Adrenal gland (tissue), 5 donors: Measurements from ENCODE around the gene FCRLA.
"Not testable (repeated sequence)": the region's sequence is repeated elsewhere in the genome, so short reads cannot be mapped to it uniquely, and the experiment has no call there.

Source experiments
- POLR2A ChIP-seq, 2 donors: fragments of 450-650 bp; IDR thresholded peaks; one replicate each; pipeline ENCODE4 v1.6.1; 2017; ENCODE audit warnings: antibody characterized with exemption in 2 of 2, mild to moderate bottlenecking in 2 of 2, moderate library complexity in 1 of 2
- TF ChIP-seq, protein P1 (sequence below), 6 experiments: fragments of 450-650 bp in 4 of 6; fragments of 200-600 bp in 2 of 6; sonication (generic) in 1 of 6; IDR thresholded peaks; 1 replicate in 5 of 6; 2 replicates in 1 of 6; pipeline versions ENCODE4 v1.5.1 to v1.8.0; 2016 to 2021; ENCODE audit warnings: antibody characterized with exemption in 6 of 6, mild to moderate bottlenecking in 2 of 6, moderate library complexity in 1 of 6
- donor health status: DM: no; HTN: no; CAD: no.

DNA sequence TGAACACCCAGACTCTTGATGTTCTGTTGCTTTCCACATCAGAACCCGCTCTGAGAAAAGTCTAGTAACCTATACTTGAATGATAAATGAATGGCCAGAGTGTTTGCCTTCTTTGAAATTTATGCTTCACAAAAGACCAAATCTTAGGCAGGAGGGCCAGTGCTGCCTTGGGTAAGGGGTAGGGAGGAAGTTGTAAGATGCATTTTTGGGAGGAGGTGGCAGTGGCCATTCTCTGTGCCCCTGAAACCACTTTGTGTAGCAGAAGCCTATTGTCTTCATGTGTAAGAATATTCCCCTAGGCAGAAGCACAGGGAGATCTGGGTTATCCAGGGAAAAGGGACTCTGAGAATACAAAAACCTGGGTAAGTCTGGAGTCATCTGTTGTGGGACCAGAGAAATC lies 43.5 kb upstream of the FCRLA start:
- TF ChIP-seq, protein P1, sequence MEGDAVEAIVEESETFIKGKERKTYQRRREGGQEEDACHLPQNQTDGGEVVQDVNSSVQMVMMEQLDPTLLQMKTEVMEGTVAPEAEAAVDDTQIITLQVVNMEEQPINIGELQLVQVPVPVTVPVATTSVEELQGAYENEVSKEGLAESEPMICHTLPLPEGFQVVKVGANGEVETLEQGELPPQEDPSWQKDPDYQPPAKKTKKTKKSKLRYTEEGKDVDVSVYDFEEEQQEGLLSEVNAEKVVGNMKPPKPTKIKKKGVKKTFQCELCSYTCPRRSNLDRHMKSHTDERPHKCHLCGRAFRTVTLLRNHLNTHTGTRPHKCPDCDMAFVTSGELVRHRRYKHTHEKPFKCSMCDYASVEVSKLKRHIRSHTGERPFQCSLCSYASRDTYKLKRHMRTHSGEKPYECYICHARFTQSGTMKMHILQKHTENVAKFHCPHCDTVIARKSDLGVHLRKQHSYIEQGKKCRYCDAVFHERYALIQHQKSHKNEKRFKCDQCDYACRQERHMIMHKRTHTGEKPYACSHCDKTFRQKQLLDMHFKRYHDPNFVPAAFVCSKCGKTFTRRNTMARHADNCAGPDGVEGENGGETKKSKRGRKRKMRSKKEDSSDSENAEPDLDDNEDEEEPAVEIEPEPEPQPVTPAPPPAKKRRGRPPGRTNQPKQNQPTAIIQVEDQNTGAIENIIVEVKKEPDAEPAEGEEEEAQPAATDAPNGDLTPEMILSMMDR (IDR thresholded peaks at IDR 0.05): not testable (repeated sequence)
- TF ChIP-seq POLR2A (IDR thresholded peaks at IDR 0.05): not testable (repeated sequence)
